NCI-H510A treated with DMSO at 0.1 percent for 48 hours (cell line): Measurements from ENCODE around the gene PARD6B.
"Not testable (repeated sequence)": the region's sequence is repeated elsewhere in the genome, so short reads cannot be mapped to it uniquely, and the experiment has no call there.

Experiments used
- DNase-seq: peaks from one replicate; lab custom pipeline; 2025; lab: John Stamatoyannopoulos, UW

PARD6B gene

GRCh38 chr20:50776122-50776817 is 44.9 kb downstream of the PARD6B start:
- no peak for DNase-seq

- no peak for DNase-seq
These were observed 46.0 kb downstream of the PARD6B start for GRCh38 chr20:50777373-50777772.

- DNase-seq, result not testable (repeated sequence)
These were observed 47.6 kb downstream of the PARD6B start for GRCh38 chr20:50778994-50779393.

- DNase-seq, result no peak
These were observed 52.0 kb downstream of the PARD6B start for GRCh38 chr20:50783390-50783789.

- no peak for DNase-seq
These were observed 52.5 kb downstream of the PARD6B start for GRCh38 chr20:50783903-50784302.

GRCh38 chr20:50784464-50784863 is 53.1 kb downstream of the PARD6B start:
- no peak for DNase-seq

- no peak for DNase-seq
These were observed 55.3 kb downstream of the PARD6B start for GRCh38 chr20:50786703-50787102.

GRCh38 chr20:50787181-50787580 is 55.8 kb downstream of the PARD6B start:
- DNase-seq, result no peak

- DNase-seq, result no peak
These were observed 56.9 kb downstream of the PARD6B start for GRCh38 chr20:50788045-50788991.

- DNase-seq, result no peak
These were observed 58.7 kb downstream of the PARD6B start for GRCh38 chr20:50789968-50790650.

- DNase-seq, result peak; percentile 79
These were observed 59.4 kb downstream of the PARD6B start for GRCh38 chr20:50790651-50791277.

GRCh38 chr20:50792708-50793574 is 61.6 kb downstream of the PARD6B start:
- no peak for DNase-seq

GRCh38 chr20:50793575-50794016 is 62.2 kb downstream of the PARD6B start:
- not testable (repeated sequence) for DNase-seq

- DNase-seq, result no peak
These were observed 62.9 kb downstream of the PARD6B start for GRCh38 chr20:50794181-50794845.

- peak; percentile 92 for DNase-seq
These were observed 63.7 kb downstream of the PARD6B start, which contains the start of gene BCAS4 for GRCh38 chr20:50794846-50795634. Gene BCAS4, plus strand, starts transcription at chr20:50795061. Its CDS starts 23 bp downstream, at chr20:50795084.

GRCh38 chr20:50797142-50797541 is 65.8 kb downstream of the PARD6B start:
- DNase-seq, result no peak

- DNase-seq, result no peak
These were observed 67.3 kb downstream of the PARD6B start for GRCh38 chr20:50798650-50799049.

GRCh38 chr20:50799176-50799889 is 68.0 kb downstream of the PARD6B start:
- DNase-seq, result no peak
